Neural cell (in vitro differentiated cells): ENCODE results near the gene USP31. TPM values are rescaled to one million over a fixed set of nuclear protein-coding genes. Genes with fewer than 3 reads are reported as not detected.

ENCODE experiments used
- H2AFZ ChIP-seq: fragments of 200-600, 300-800 bp; sonication (generic), shearing (Covaris generic); 2 replicates; pipeline ENCODE4 v1.6.0; 2014; ENCODE audit warnings: low read depth, mild to moderate bottlenecking, antibody characterized with exemption, low read length, moderate library complexity
- H3F3A ChIP-seq: fragments of 200-600 bp; shearing (Covaris generic); 2 replicates; pipeline ENCODE4 v1.6.1; 2016; ENCODE audit warnings: mild to moderate bottlenecking, moderate library complexity, mixed read lengths, antibody characterized with exemption, low read length; ENCODE audit not compliant: insufficient read depth, poor library complexity, severe bottlenecking
- H3K27ac ChIP-seq: fragments of 200-600, 300-800 bp; sonication (generic), shearing (Covaris generic); 2 replicates; pipeline ENCODE4 v1.5.1; 2014; ENCODE audit warnings: mild to moderate bottlenecking, low read length, moderate library complexity
- H3K27me3 ChIP-seq: fragments of 300-800, 200-600 bp; sonication (generic), shearing (Covaris generic); 2 replicates; pipeline ENCODE4 v1.6.0; 2014; ENCODE audit warnings: mild to moderate bottlenecking, low read depth, low read length, moderate library complexity; ENCODE audit not compliant: insufficient read depth
- H3K36me3 ChIP-seq: fragments of 300-800, 200-600 bp; sonication (generic), shearing (Covaris generic); 2 replicates; pipeline ENCODE4 v1.5.1; 2014; ENCODE audit warnings: mild to moderate bottlenecking, antibody characterized with exemption, low read length, moderate library complexity; ENCODE audit not compliant: insufficient read depth
- H3K4me2 ChIP-seq: fragments of 300-800, 200-600 bp; sonication (generic), shearing (Covaris generic); 2 replicates; pipeline ENCODE4 v1.6.0; 2014; ENCODE audit warnings: mild to moderate bottlenecking, low read length
- H3K4me3 ChIP-seq: fragments of 300-800, 200-600 bp; sonication (generic), shearing (Covaris generic); 2 replicates; pipeline ENCODE4 v1.5.1; 2014; ENCODE audit warnings: mild to moderate bottlenecking, low read length, moderate library complexity
- H3K79me2 ChIP-seq: fragments of 200-600 bp; shearing (Covaris generic); replicated peaks from 2 replicates; pipeline ENCODE4 v1.6.0; 2014; ENCODE audit warnings: mild to moderate bottlenecking, low read length, moderate library complexity; ENCODE audit not compliant: insufficient read depth
- H3K9ac ChIP-seq: fragments of 300-800, 200-600 bp; sonication (generic), shearing (Covaris generic); 2 replicates; pipeline ENCODE4 v1.6.1; 2016; ENCODE audit warnings: mild to moderate bottlenecking, low read length, mixed read lengths
- H3K9me2 ChIP-seq: fragments of 200-600 bp; shearing (Covaris generic); 2 replicates; pipeline ENCODE4 v1.6.1; 2016; ENCODE audit warnings: mild to moderate bottlenecking, low read length, mixed read lengths; ENCODE audit not compliant: insufficient read depth
- H3K9me3 ChIP-seq: fragments of 200-600, 300-800 bp; sonication (generic), shearing (Covaris generic); 2 replicates; pipeline ENCODE4 v1.6.1; 2016; ENCODE audit warnings: mild to moderate bottlenecking, mixed run types, low read length, moderate library complexity, mixed read lengths
- H4K20me1 ChIP-seq: fragments of 200-600 bp; shearing (Covaris generic); 2 replicates; pipeline ENCODE4 v1.6.1; 2016; ENCODE audit warnings: mild to moderate bottlenecking, mixed run types; ENCODE audit not compliant: insufficient read depth
- EP300 ChIP-seq: fragments of 450-650 bp; conservative IDR thresholded peaks from 2 replicates; pipeline ENCODE4 v1.6.1; 2014; ENCODE audit warnings: antibody characterized with exemption, mild to moderate bottlenecking, moderate library complexity; ENCODE audit not compliant: poor library complexity, severe bottlenecking
- EZH2 ChIP-seq: fragments of 200-600, 300-800 bp; shearing (Covaris generic), sonication (generic); IDR thresholded peaks from 2 replicates; pipeline ENCODE4 v1.6.1; 2014; ENCODE audit warnings: antibody characterized with exemption, low read length, borderline replicate concordance, mild to moderate bottlenecking; ENCODE audit not compliant: insufficient read depth, poor library complexity, severe bottlenecking
- MXI1 ChIP-seq: fragments of 450-650 bp; conservative IDR thresholded peaks from 2 replicates; pipeline ENCODE4 v1.6.1; 2014; ENCODE audit warnings: antibody characterized with exemption, mild to moderate bottlenecking; ENCODE audit not compliant: poor library complexity, severe bottlenecking
- POLR2AphosphoS5 ChIP-seq: IDR thresholded peaks from 2 replicates; pipeline ENCODE4 v1.6.1; 2012
- RAD21 ChIP-seq: fragments of 450-650 bp; conservative IDR thresholded peaks from 2 replicates; pipeline ENCODE4 v1.6.1; 2014; ENCODE audit warnings: antibody characterized with exemption, mild to moderate bottlenecking, moderate library complexity
- SMC3 ChIP-seq: fragments of 450-650 bp; conservative IDR thresholded peaks from 2 replicates; pipeline ENCODE4 v1.6.1; 2014; ENCODE audit warnings: antibody characterized with exemption, mild to moderate bottlenecking, moderate library complexity; ENCODE audit not compliant: poor library complexity
- TAF1 ChIP-seq: IDR thresholded peaks from 2 replicates; pipeline ENCODE4 v1.6.1; 2012; ENCODE audit warnings: low read depth
- polyA plus RNA-seq: library from polyadenylated mRNA; depleted of rRNA; stranded (reverse); fragments of >200 nt; gene quantifications from 2 replicates; pipeline ENCODE4 v1.2.3, GENCODE V29; 2014

USP31 gene
- polyA plus RNA-seq, 1 donor from 2014 or later, result 5.8 TPM

DNA sequence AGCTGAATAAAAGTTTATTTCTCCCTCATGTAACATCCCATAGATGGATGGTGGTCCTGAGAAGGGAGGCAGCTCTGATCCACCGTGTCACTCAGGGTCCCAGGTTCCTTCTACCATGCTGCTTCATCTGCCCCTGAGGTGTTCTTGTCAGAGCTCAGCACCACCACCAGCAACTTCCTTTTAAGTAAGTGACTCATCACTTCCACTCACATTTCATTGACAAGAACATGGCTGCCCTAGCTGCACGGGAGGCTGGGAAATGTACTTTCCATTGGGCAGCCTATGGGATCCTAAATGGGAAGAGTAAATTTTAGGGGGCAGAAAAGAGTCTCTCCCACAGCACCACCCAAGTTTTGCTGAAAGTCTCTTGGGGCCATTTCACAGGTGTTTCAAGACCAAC is 134.7 kb downstream of the USP31 start:
- no peaks in the 10 kb centered on the region for H3K9me2 ChIP-seq
- H3F3A ChIP-seq, result no peaks in the 10 kb centered on the region

More for the DNA sequence above, 134.7 kb downstream of the USP31 start:
- Histone ChIP-seq H3K79me2 (no peaks in the 10 kb centered on the region), H3K27me3 (no peaks in the 10 kb centered on the region), H3K9me3 (no peaks in the 10 kb centered on the region), H3K9ac (no peak overlapping the region), H2AFZ (no peak overlapping the region), H3K27ac (no peak overlapping the region), H4K20me1 (no peaks in the 10 kb centered on the region), H3K4me3 (no peak overlapping the region), H3K36me3 (no peaks in the 10 kb centered on the region), H3K4me2 (no peak overlapping the region)
- TF ChIP-seq POLR2AphosphoS5 (no peak), TAF1 (no peak), EZH2 (no peak), MXI1 (no peak), RAD21 (no peak), SMC3 (no peak), EP300 (no peak)

Other genes with a start within 250 kb of the USP31 start
- gene SCNN1G, start 33.3 kb upstream of the USP31 start, polyA plus RNA-seq, result not detected in 2 replicates
- gene SCNN1B, start 152.8 kb upstream of the USP31 start, polyA plus RNA-seq, result not detected in 2 replicates